ENCODE data around the gene FJX1. TPM values are rescaled to one million over a fixed set of nuclear protein-coding genes. Genes with fewer than 3 reads are reported as not detected.

FJX1 gene
- total and polyA plus RNA-seq, 12 donors: 0.57 to 4.7 (median 1.5) TPM

DNA sequence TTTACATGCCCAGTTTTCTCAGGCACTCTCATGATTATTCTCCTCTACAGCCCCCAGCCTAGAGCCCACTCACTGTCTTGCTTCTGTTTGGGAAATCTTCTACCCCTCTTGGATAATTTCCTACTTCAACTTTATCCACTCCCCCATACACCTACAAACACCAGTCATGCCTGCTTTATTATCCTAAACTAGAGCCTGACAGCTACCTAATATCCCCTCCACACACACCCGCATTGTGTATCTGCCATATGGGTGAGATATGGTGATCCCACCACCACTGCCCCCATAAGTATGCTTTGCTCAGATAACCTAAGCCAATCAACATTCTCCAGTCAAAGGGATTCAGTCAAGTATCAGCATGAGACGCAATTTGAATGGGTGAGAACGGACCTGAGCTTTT, 15.3 kb upstream of the FJX1 start:
- TF ChIP-seq, protein P1, sequence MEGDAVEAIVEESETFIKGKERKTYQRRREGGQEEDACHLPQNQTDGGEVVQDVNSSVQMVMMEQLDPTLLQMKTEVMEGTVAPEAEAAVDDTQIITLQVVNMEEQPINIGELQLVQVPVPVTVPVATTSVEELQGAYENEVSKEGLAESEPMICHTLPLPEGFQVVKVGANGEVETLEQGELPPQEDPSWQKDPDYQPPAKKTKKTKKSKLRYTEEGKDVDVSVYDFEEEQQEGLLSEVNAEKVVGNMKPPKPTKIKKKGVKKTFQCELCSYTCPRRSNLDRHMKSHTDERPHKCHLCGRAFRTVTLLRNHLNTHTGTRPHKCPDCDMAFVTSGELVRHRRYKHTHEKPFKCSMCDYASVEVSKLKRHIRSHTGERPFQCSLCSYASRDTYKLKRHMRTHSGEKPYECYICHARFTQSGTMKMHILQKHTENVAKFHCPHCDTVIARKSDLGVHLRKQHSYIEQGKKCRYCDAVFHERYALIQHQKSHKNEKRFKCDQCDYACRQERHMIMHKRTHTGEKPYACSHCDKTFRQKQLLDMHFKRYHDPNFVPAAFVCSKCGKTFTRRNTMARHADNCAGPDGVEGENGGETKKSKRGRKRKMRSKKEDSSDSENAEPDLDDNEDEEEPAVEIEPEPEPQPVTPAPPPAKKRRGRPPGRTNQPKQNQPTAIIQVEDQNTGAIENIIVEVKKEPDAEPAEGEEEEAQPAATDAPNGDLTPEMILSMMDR (IDR thresholded peaks at IDR 0.05): no peak
- H3K36me3 ChIP-seq: no peaks in the 10 kb centered on the region
- H3K27me3 ChIP-seq: peaks cover 0 to 79% (median 35%) of the 10 kb centered on the region in 7 donors
- no peak for DNase-seq
- H3K9me3 ChIP-seq: no peaks in the 10 kb centered on the region
- H3K4me1 ChIP-seq: peaks cover 0 to 15% (median 0%) of the 10 kb centered on the region in 9 donors
- no peak for ATAC-seq
- intact Hi-C loops (cut with DNase I): no loop called here
- H3K27ac ChIP-seq: no peak overlapping the region
- 94 to 97% methylated on average over 3 of the region's 3 CpGs for WGBS, 2 donors
- no peak overlapping the region for H3K4me3 ChIP-seq

DNA sequence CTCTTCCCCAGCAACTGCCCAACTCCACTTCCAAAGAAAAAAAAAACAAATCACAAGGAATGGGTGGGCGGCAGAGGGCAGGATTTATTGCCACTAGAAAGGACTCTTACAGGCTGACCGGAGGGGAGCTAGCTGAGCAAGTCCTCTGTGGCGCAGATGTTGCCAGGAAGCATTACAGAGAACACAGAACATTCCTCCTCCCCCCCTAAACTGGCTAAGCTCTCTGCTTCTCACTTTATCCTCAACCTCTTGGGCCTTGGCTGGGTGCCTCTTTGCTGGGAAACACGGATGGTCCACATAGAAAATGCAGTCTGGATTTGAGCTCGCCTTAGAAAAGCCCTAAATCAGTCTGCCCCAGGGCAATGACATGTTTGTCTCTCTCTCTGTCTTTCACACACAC, 12.6 kb upstream of the FJX1 start:
- Histone ChIP-seq H3K27ac (no peak overlapping the region), H3K9me3 (no peaks in the 10 kb centered on the region), H3K36me3 (no peaks in the 10 kb centered on the region), H3K4me3 (no peak overlapping the region), H3K4me1 (peaks cover 0 to 15% (median 0%) of the 10 kb centered on the region in 9 donors), H3K27me3 (peaks cover 0 to 85% (median 59%) of the 10 kb centered on the region in 7 donors)
- DNase-seq: peak; percentile 13 to 40
- intact Hi-C loops (cut with DNase I): loop anchor here in 1 of 10 donors (5.0 kb wide), 1 partner anchor 212 kb away; no protein-coding TSS in a partner anchor
- peak in 5 of 8 donors; percentile 55 to 86 (median 73) for ATAC-seq
- WGBS, 2 donors: 28 to 34% methylated on average over 5 of the region's 5 CpGs
- TF ChIP-seq, protein P1 (IDR thresholded peaks at IDR 0.05): no peak

DNA sequence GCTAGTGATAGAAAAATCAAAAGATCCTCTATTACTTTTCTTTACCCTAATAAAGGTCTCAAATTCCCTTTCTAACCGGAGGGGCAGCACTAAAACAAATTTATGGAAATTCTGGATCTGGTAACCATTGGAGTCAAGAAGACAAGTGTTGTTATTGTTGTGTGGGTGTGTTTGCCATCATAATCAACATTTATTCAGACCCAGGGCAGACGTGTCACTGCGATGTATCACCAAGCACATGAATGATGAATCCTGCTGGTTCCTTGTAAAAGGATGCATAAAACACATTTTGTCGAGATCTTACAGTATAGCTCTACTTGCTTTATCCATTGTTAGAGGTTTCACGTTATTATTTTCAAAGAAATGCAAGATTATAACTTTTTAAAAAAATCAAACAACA, 12.1 kb upstream of the FJX1 start:
- Histone ChIP-seq H3K27me3 (peaks cover 0 to 80% (median 60%) of the 10 kb centered on the region in 7 donors), H3K9me3 (no peaks in the 10 kb centered on the region), H3K27ac (no peak overlapping the region), H3K4me1 (peaks cover 0 to 15% (median 0%) of the 10 kb centered on the region in 9 donors), H3K4me3 (no peak overlapping the region), H3K36me3 (no peaks in the 10 kb centered on the region)
- no peak for ATAC-seq
- WGBS, 2 donors: 78 to 79% methylated on average over 5 of the region's 5 CpGs
- intact Hi-C loops (cut with DNase I): loop anchor here in 1 of 10 donors (5.0 kb wide), 1 partner anchor 211 kb away; no protein-coding TSS in a partner anchor
- TF ChIP-seq, protein P1 (IDR thresholded peaks at IDR 0.05): no peak
- DNase-seq: no peak

DNA sequence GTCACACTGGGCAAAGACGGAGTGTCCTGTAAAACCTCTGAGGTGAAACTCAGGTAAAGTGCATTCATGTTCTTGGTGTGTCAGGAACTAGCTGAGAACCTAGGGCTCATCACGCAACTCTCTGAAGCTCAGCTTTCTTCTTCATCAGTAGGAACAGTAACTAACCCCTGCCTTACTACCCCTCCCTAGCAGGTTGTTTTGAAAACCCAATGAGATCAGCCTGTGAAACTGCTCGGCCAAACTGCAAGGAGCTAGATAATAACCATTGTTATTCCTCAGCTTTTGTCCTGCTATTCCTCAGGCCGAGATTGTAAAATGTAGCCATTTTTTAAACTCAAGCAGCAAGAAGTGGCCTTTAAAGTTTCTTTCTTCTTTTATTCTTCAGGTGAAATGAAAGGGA, 9.8 kb upstream of the FJX1 start:
- ATAC-seq (no peak), DNase-seq (no peak)
- intact Hi-C loops (cut with DNase I): loop anchor here in 1 of 10 donors (5.0 kb wide), 1 partner anchor 209 kb away; no protein-coding TSS in a partner anchor
- 78 to 81% methylated on average over 4 of the region's 4 CpGs for WGBS, 2 donors
- peaks cover 0 to 12% (median 0%) of the 10 kb centered on the region in 9 donors for H3K4me1 ChIP-seq
- H3K27me3 ChIP-seq: peaks cover 0 to 83% (median 64%) of the 10 kb centered on the region in 7 donors
- TF ChIP-seq, protein P1 (IDR thresholded peaks at IDR 0.05): no peak
- H3K9me3 ChIP-seq: no peaks in the 10 kb centered on the region
- no peak overlapping the region for H3K4me3 ChIP-seq
- H3K27ac ChIP-seq: no peak overlapping the region
- no peaks in the 10 kb centered on the region for H3K36me3 ChIP-seq

Measured in heart right ventricle (tissue), 16 donors.